PC-9 (cell line): ENCODE data around the gene RFX7. TPM values are rescaled to one million over a fixed set of nuclear protein-coding genes. Genes with fewer than 3 reads are reported as not detected.

Source experiments
- BruUV-seq: library from RNA; stranded (reverse); fragments of 400-500 nt; replicated peaks from 2 replicates; lab custom pipeline; 2021; lab: Mats Ljungman, UMichigan
- CTCF ChIA-PET: fragments of 300-600 bp; sonication (Branson Sonifier 250); formaldehyde crosslinking; loops from one replicate; lab custom pipeline; 2022; ENCODE audit warnings: antibody characterized with exemption; lab: Charles Lee
- POLR2A ChIA-PET: fragments of 300-600 bp; sonication (Branson Sonifier 250); formaldehyde crosslinking; loops from one replicate; lab custom pipeline; 2022; ENCODE audit warnings: antibody characterized with exemption; ENCODE audit not compliant: unreplicated experiment; lab: Charles Lee
- DNase-seq, 2 experiments: peaks; one replicate each; pipeline versions ENCODE4 v3.0.0 to v3.0.0-alpha.2; 2015 to 2022; ENCODE audit warnings: mixed read lengths in 1 of 2
- H2AFZ ChIP-seq: fragments of 200-600 bp; sonication (generic); 2 replicates; pipeline ENCODE4 v1.8.1; 2017; ENCODE audit warnings: antibody characterized with exemption
- H3F3A ChIP-seq: fragments of 200-600 bp; sonication (generic); 2 replicates; pipeline ENCODE4 v1.8.1; 2017; ENCODE audit warnings: antibody characterized with exemption, mild to moderate bottlenecking, low read depth; ENCODE audit not compliant: insufficient read depth
- H3K27ac ChIP-seq: fragments of 200-600 bp; sonication (generic); 2 replicates; pipeline ENCODE4 v1.6.1; 2016; ENCODE audit warnings: mixed run types
- H3K27me3 ChIP-seq: fragments of 200-600 bp; sonication (generic); 2 replicates; pipeline ENCODE4 v1.6.1; 2016; ENCODE audit warnings: low read depth, mixed run types; ENCODE audit not compliant: insufficient read depth
- H3K36me3 ChIP-seq: fragments of 200-600 bp; sonication (generic); 2 replicates; pipeline ENCODE4 v1.6.1; 2016; ENCODE audit warnings: low read depth, mixed run types
- H3K4me1 ChIP-seq: fragments of 200-600 bp; sonication (generic); replicated peaks from 2 replicates; pipeline ENCODE4 v1.6.1; 2016; ENCODE audit warnings: mixed run types; ENCODE audit not compliant: insufficient read depth
- H3K4me2 ChIP-seq: fragments of 200-600 bp; sonication (generic); 2 replicates; pipeline ENCODE4 v1.6.1; 2017; ENCODE audit warnings: mixed run types
- H3K4me3 ChIP-seq: fragments of 200-600 bp; sonication (generic); 2 replicates; pipeline ENCODE4 v1.6.1; 2016; ENCODE audit warnings: mixed run types
- H3K79me2 ChIP-seq: fragments of 200-600 bp; sonication (generic); 2 replicates; pipeline ENCODE4 v1.6.1; 2017; ENCODE audit warnings: low read depth, mixed run types
- H3K9me2 ChIP-seq: fragments of 200-600 bp; sonication (generic); 2 replicates; pipeline ENCODE4 v1.8.1; 2017; ENCODE audit warnings: mild to moderate bottlenecking; ENCODE audit not compliant: insufficient read depth
- H3K9me3 ChIP-seq: fragments of 200-600 bp; sonication (generic); 2 replicates; pipeline ENCODE4 v1.8.1; 2016; ENCODE audit warnings: low read depth; ENCODE audit not compliant: insufficient read depth
- H4K20me1 ChIP-seq: fragments of 200-600 bp; sonication (generic); 2 replicates; pipeline ENCODE4 v1.8.1; 2017; ENCODE audit not compliant: insufficient read depth
- EZH2 ChIP-seq: fragments of 200-600 bp; sonication (generic); IDR thresholded peaks from 2 replicates; pipeline ENCODE4 v1.8.0; 2017; ENCODE audit warnings: antibody characterized with exemption, low read depth
- intact Hi-C: fragments of 100-400 bp; cut with micrococcal nuclease; formaldehyde crosslinking; loops from one replicate; pipeline ENCODE4 v1.10.0; 2022; ENCODE audit not compliant: unreplicated experiment
- total RNA-seq: library from RNA; stranded (reverse); gene quantifications from 2 replicates; pipeline ENCODE4 v1.2.3, GENCODE V29; 2021
- TF ChIP-seq, protein P1 (sequence below): fragments of 200-600 bp; sonication (generic); conservative IDR thresholded peaks from 2 replicates; pipeline ENCODE4 v1.6.1; 2017; ENCODE audit warnings: mixed run types, antibody characterized with exemption, mild to moderate bottlenecking, moderate library complexity

Gene RFX7
- total RNA-seq, 1 experiment from 2014 or later: 24.6 TPM

DNA sequence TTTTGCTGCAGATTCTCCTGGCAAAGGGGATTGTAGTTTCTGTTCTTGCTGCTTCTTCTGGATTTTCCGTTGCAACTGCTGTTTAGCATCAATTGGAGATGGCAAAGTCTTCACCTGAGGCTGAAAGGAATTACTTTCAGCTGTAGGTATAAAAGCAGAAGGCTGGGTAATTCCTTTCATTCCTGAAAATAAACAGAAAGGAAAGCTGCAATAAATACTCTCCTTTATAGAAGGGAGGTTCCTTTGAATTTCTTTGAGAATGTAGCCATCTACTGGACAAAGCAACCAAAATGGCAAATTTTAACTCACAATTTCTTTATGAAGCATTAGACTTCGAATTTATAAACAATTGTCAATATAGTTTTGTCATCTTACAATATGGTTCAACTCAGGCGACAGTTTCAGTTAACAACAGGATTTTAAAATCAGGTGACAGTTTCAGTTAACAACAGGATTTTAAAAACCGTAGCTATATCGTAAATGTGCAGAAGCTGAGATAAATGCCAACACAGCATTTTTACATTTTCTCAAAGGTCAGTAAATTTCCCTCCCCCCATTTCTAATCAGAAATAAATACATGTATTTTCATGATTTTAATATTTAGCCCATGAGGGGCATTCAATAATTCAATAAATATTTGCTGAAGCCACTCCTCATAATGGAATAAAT, 145.3 kb downstream of the RFX7 start:
- TF ChIP-seq, protein P1, sequence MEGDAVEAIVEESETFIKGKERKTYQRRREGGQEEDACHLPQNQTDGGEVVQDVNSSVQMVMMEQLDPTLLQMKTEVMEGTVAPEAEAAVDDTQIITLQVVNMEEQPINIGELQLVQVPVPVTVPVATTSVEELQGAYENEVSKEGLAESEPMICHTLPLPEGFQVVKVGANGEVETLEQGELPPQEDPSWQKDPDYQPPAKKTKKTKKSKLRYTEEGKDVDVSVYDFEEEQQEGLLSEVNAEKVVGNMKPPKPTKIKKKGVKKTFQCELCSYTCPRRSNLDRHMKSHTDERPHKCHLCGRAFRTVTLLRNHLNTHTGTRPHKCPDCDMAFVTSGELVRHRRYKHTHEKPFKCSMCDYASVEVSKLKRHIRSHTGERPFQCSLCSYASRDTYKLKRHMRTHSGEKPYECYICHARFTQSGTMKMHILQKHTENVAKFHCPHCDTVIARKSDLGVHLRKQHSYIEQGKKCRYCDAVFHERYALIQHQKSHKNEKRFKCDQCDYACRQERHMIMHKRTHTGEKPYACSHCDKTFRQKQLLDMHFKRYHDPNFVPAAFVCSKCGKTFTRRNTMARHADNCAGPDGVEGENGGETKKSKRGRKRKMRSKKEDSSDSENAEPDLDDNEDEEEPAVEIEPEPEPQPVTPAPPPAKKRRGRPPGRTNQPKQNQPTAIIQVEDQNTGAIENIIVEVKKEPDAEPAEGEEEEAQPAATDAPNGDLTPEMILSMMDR: peak; percentile 35; the same call in 1 of the 2 replicates
- no peak for TF ChIP-seq EZH2
- Histone ChIP-seq H3K4me3 (no peak overlapping the region), H3K79me2 (no peaks in the 10 kb centered on the region), H3K27ac (no peak overlapping the region), H3K9me2 (no peaks in the 10 kb centered on the region), H3K4me1 (no peaks in the 10 kb centered on the region), H3K36me3 (peaks cover 6% of the 10 kb centered on the region; the same call in 1 of the 2 replicates), H3K9me3 (no peaks in the 10 kb centered on the region), H3K4me2 (no peak overlapping the region), H4K20me1 (peaks cover 5% of the 10 kb centered on the region; the same call in 1 of the 2 replicates), H3K27me3 (no peaks in the 10 kb centered on the region), H3F3A (no peaks in the 10 kb centered on the region), H2AFZ (no peak overlapping the region)
- BruUV-seq: no TSS peak
- POLR2A ChIA-PET: no interaction called here
- no peak for DNase-seq
- intact Hi-C loops: loop anchor here (1.0 to 5.0 kb wide), 3 partner anchors 106 to 450 kb away; partner anchors contain the start of gene NEDD4
- CTCF ChIA-PET: interaction anchor here (0.5 kb wide), 1 partner anchor 38 kb away, joined by 3 read pairs; no protein-coding TSS in a partner anchor

DNA sequence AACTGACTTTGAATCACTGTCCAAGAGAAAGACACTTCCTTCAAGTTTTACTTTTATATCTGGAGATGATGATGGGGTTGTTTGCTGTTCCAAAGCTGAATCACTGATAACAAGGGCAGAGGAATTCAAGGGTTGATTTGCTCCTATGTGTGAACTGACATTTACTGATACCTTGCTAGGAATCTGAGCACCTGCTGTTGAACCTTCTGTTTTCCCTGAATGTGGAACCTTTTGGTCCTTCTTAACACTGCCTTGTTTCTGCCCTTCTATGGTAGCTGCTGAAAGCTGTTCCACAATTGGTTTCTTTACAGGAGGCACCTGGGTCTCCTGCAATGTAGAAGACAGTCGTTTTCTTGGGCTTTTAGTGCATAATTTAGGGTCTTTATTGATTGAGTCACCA, 148.3 kb downstream of the RFX7 start:
- intact Hi-C loops: loop anchor here (5.0 kb wide), 2 partner anchors 103 to 178 kb away; partner anchors contain the start of gene NEDD4

DNA sequence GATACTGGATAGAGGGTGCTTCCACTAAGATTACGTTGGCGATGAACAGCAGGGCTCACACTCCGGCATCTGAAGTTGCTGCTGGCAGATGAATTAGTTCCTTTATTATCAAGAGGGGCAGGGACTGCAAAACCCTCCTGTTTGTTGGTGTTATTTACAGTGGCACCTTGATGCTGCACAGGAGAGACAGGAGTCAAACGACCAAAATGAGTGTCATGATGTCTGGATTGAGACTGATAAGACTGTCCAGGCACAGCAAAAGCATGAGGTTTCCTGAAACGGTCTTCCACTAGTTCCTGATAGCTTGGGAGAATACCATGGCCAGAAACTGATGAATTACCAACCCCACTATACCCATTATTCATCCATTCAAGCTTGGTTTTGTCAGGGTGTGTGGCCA, 149.5 kb downstream of the RFX7 start:
- H3F3A ChIP-seq: no peaks in the 10 kb centered on the region
- no peak for DNase-seq
- H3K79me2 ChIP-seq: no peaks in the 10 kb centered on the region
- H3K9me2 ChIP-seq: no peaks in the 10 kb centered on the region
- peaks cover 5% of the 10 kb centered on the region; the same call in 1 of the 2 replicates for H4K20me1 ChIP-seq
- intact Hi-C loops: loop anchor here (5.0 kb wide), 1 partner anchor 42 kb away; no protein-coding TSS in a partner anchor
- no TSS peak for BruUV-seq
- no peak overlapping the region for H3K4me2 ChIP-seq
- no peaks in the 10 kb centered on the region for H3K27me3 ChIP-seq
- POLR2A ChIA-PET: no interaction called here
- CTCF ChIA-PET: no interaction called here
- no peak overlapping the region for H2AFZ ChIP-seq
- no peaks in the 10 kb centered on the region for H3K9me3 ChIP-seq
- no peak for TF ChIP-seq EZH2
- TF ChIP-seq, protein P1: no peak
- no peak overlapping the region for H3K4me3 ChIP-seq
- no peaks in the 10 kb centered on the region for H3K4me1 ChIP-seq
- no peak overlapping the region for H3K27ac ChIP-seq
- H3K36me3 ChIP-seq: peaks cover 6% of the 10 kb centered on the region; the same call in 1 of the 2 replicates

More for the DNA sequence above, 148.3 kb downstream of the RFX7 start:
- no peaks in the 10 kb centered on the region for H3K79me2 ChIP-seq
- H3K9me2 ChIP-seq: no peaks in the 10 kb centered on the region
- H4K20me1 ChIP-seq: peaks cover 5% of the 10 kb centered on the region; the same call in 1 of the 2 replicates
- no peak for DNase-seq
- no TSS peak for BruUV-seq
- no peak overlapping the region for H2AFZ ChIP-seq
- no peak overlapping the region for H3K27ac ChIP-seq
- TF ChIP-seq, protein P1: no peak
- TF ChIP-seq EZH2: no peak
- no peaks in the 10 kb centered on the region for H3F3A ChIP-seq
- H3K27me3 ChIP-seq: no peaks in the 10 kb centered on the region
- no peaks in the 10 kb centered on the region for H3K9me3 ChIP-seq
- POLR2A ChIA-PET: no interaction called here
- CTCF ChIA-PET: interaction anchor here (0.5 kb wide), 1 partner anchor 524 kb away, joined by 10 read pairs; no protein-coding TSS in a partner anchor
- H3K4me2 ChIP-seq: no peak overlapping the region
- H3K4me3 ChIP-seq: no peak overlapping the region
- peaks cover 6% of the 10 kb centered on the region; the same call in 1 of the 2 replicates for H3K36me3 ChIP-seq
- no peaks in the 10 kb centered on the region for H3K4me1 ChIP-seq
